ENCODE measurements around the gene SLC2A2. TPM values are rescaled to one million over a fixed set of nuclear protein-coding genes. Genes with fewer than 3 reads are reported as not detected.

Gene SLC2A2
- total RNA-seq, result under 1 TPM in 2 of 5 donors, not detected in 3; 0.16 to 0.29 TPM
- not detected for total RNA-seq (2013)
- 0 reads per million in 29 experiments for total RNA-seq

DNA sequence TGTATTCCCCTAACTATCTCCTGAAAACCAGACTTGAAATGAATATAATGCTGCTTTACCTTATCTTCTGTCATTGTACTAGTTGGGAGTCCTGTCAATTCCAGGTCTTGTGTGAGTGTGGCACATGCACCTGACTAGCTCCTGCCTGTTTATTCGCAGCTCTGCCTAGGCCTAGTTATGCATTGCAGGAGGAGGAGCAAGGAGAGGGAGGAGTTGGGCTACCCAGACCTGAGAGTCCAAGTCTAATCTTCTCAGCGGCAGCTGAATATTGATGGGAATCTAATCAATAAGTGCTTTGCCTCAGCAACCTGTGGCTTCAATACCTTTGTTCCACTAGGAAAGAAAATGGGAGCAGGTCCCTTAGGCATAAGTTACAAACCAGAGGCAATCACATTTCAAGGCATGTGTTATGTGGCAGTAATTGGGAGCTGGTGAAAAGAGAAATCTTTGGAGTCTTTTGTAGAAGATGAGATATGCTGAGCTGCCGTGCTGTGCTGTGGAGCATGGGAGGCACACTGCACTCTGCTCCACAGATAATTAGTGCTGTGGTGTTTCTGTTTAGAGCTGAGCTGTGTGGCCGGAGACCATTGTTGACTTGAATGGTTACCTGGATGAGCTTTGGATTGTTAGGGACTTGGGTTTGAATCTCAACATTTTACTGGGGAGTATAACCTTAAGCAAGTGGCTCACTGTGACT, at the start of gene SLC2A2:
Gene SLC2A2, minus strand, starts transcription at position 124 of the 697 bp plus-strand sequence. Its CDS starts 50 bp downstream, at position 74.
- no peak for ATAC-seq (replicated peaks in 1 of 4)
- H3K27ac ChIP-seq (ENCODE audit: low read length), result no peak within 1 kb of the TSS
- DNase-seq, result no peak
- no peak within 1 kb of the TSS for H3K4me3 Mint-ChIP-seq
- H3K27me3 Mint-ChIP-seq, result peaks cover 13 to 24% of the 10 kb centered on the region in 2 donors
- H3K27me3 ChIP-seq (replicated peaks in 1 of 2; ENCODE audit: control insufficient read depth in 2 of 2, extremely low read depth in 1 of 2, insufficient read depth in 2 of 2, low read length in 1 of 2), result peaks cover 0 to 16% of the 10 kb centered on the region in 2 experiments
- peaks cover 0 to 9% of the 10 kb centered on the region in 2 experiments for H3K4me1 ChIP-seq (ENCODE audit: control insufficient read depth in 1 of 2, extremely low read depth in 1 of 2, insufficient read depth in 2 of 2, low read length in 2 of 2)
- no peak within 1 kb of the TSS for H3K4me3 ChIP-seq (ENCODE audit: control insufficient read depth in 1 of 2, extremely low read depth in 1 of 2, low read length in 1 of 2)
- H3K36me3 Mint-ChIP-seq, result no peaks in the 10 kb centered on the region
- no peaks in the 10 kb centered on the region for H3K36me3 ChIP-seq (ENCODE audit: control insufficient read depth in 2 of 2, extremely low read depth in 1 of 2, insufficient read depth in 1 of 2, low read length in 1 of 2)
- no peaks in the 10 kb centered on the region for H3K9me3 ChIP-seq
- H3K4me1 Mint-ChIP-seq, result peaks cover 0 to 2% (median 0%) of the 10 kb centered on the region in 3 donors
- ChIA-PET POLR2A (interaction anchor here in 1 of 2 donors (0.6 kb wide), 1 partner anchor 757 kb away, joined by 4 read pairs; no protein-coding TSS in a partner anchor), CTCF (interaction anchor here in 1 of 2 donors (0.8 kb wide), 1 partner anchor 608 kb away, joined by 3 read pairs; no protein-coding TSS in a partner anchor)
- H3K27ac Mint-ChIP-seq, result no peak within 1 kb of the TSS
- 97% methylated on average over 3 of the region's 4 CpGs for WGBS (ENCODE audit: insufficient coverage)
- no peaks in the 10 kb centered on the region for H3K9me3 Mint-ChIP-seq

GRCh38 chr3:171072432-171072831, 45.9 kb upstream of the SLC2A2 start:
- ATAC-seq (replicated peaks in 1 of 4) (no peak), DNase-seq (no peak)
- H3K36me3 Mint-ChIP-seq, result peaks cover 78% of the 10 kb centered on the region
- H3K4me1 Mint-ChIP-seq, result no peaks in the 10 kb centered on the region
- Histone ChIP-seq H3K9me3 (no peaks in the 10 kb centered on the region), H3K27me3 (replicated peaks in 1 of 2; ENCODE audit: control insufficient read depth in 2 of 2, extremely low read depth in 1 of 2, insufficient read depth in 2 of 2, low read length in 1 of 2) (no peaks in the 10 kb centered on the region), H3K4me1 (ENCODE audit: control insufficient read depth in 1 of 2, extremely low read depth in 1 of 2, insufficient read depth in 2 of 2, low read length in 2 of 2) (no peaks in the 10 kb centered on the region), H3K27ac (ENCODE audit: low read length) (no peak overlapping the region), H3K36me3 (ENCODE audit: control insufficient read depth in 2 of 2, extremely low read depth in 1 of 2, insufficient read depth in 1 of 2, low read length in 1 of 2) (peaks cover 0 to 58% of the 10 kb centered on the region in 2 donors), H3K4me3 (ENCODE audit: control insufficient read depth in 1 of 2, extremely low read depth in 1 of 2, low read length in 1 of 2) (no peak overlapping the region)
- ChIA-PET CTCF (no interaction called here), POLR2A (no interaction called here)
- H3K9me3 Mint-ChIP-seq, result no peaks in the 10 kb centered on the region
- no peak overlapping the region for H3K4me3 Mint-ChIP-seq
- H3K27ac Mint-ChIP-seq, result no peak overlapping the region
- H3K27me3 Mint-ChIP-seq, result no peaks in the 10 kb centered on the region

GRCh38 chr3:171068658-171069057, 42.1 kb upstream of the SLC2A2 start:
- ChIA-PET CTCF (no interaction called here), POLR2A (no interaction called here)
- Mint-ChIP-seq H3K4me1 (no peaks in the 10 kb centered on the region), H3K36me3 (peaks cover 82% of the 10 kb centered on the region), H3K27ac (no peak overlapping the region), H3K4me3 (no peak overlapping the region), H3K27me3 (no peaks in the 10 kb centered on the region), H3K9me3 (no peaks in the 10 kb centered on the region)
- Histone ChIP-seq H3K4me3 (ENCODE audit: control insufficient read depth in 1 of 2, extremely low read depth in 1 of 2, low read length in 1 of 2) (no peak overlapping the region), H3K4me1 (ENCODE audit: control insufficient read depth in 1 of 2, extremely low read depth in 1 of 2, insufficient read depth in 2 of 2, low read length in 2 of 2) (no peaks in the 10 kb centered on the region), H3K27me3 (replicated peaks in 1 of 2; ENCODE audit: control insufficient read depth in 2 of 2, extremely low read depth in 1 of 2, insufficient read depth in 2 of 2, low read length in 1 of 2) (no peaks in the 10 kb centered on the region), H3K27ac (ENCODE audit: low read length) (no peak overlapping the region), H3K36me3 (ENCODE audit: control insufficient read depth in 2 of 2, extremely low read depth in 1 of 2, insufficient read depth in 1 of 2, low read length in 1 of 2) (peaks cover 0 to 74% of the 10 kb centered on the region in 2 donors), H3K9me3 (no peaks in the 10 kb centered on the region)
- 71% methylated on average over 1 of the region's 3 CpGs for WGBS (ENCODE audit: insufficient coverage)
- ATAC-seq (replicated peaks in 1 of 4) (no peak), DNase-seq (no peak)

GRCh38 chr3:171066206-171066605, 39.7 kb upstream of the SLC2A2 start:
- Histone ChIP-seq H3K27ac (ENCODE audit: low read length) (no peak overlapping the region), H3K4me1 (ENCODE audit: control insufficient read depth in 1 of 2, extremely low read depth in 1 of 2, insufficient read depth in 2 of 2, low read length in 2 of 2) (no peaks in the 10 kb centered on the region), H3K36me3 (ENCODE audit: control insufficient read depth in 2 of 2, extremely low read depth in 1 of 2, insufficient read depth in 1 of 2, low read length in 1 of 2) (peaks cover 3 to 83% of the 10 kb centered on the region in 2 donors), H3K27me3 (replicated peaks in 1 of 2; ENCODE audit: control insufficient read depth in 2 of 2, extremely low read depth in 1 of 2, insufficient read depth in 2 of 2, low read length in 1 of 2) (no peaks in the 10 kb centered on the region), H3K4me3 (ENCODE audit: control insufficient read depth in 1 of 2, extremely low read depth in 1 of 2, low read length in 1 of 2) (no peak overlapping the region), H3K9me3 (no peaks in the 10 kb centered on the region)
- no peaks in the 10 kb centered on the region for H3K4me1 Mint-ChIP-seq
- CTCF ChIA-PET, result no interaction called here
- no peak for ATAC-seq (replicated peaks in 1 of 4)
- WGBS (ENCODE audit: insufficient coverage), result no CpG with 5 or more reads among the region's 6 CpGs
- no peaks in the 10 kb centered on the region for H3K27me3 Mint-ChIP-seq
- peaks cover 78% of the 10 kb centered on the region for H3K36me3 Mint-ChIP-seq
- H3K9me3 Mint-ChIP-seq, result no peaks in the 10 kb centered on the region
- POLR2A ChIA-PET, result interaction anchor here in 1 of 2 donors (0.7 kb wide), 2 partner anchors 180 to 228 kb away, joined by 7 read pairs; no protein-coding TSS in a partner anchor
- no peak for DNase-seq
- no peak overlapping the region for H3K4me3 Mint-ChIP-seq
- H3K27ac Mint-ChIP-seq, result no peak overlapping the region

- peaks cover 3 to 85% of the 10 kb centered on the region in 2 donors for H3K36me3 ChIP-seq (ENCODE audit: control insufficient read depth in 2 of 2, extremely low read depth in 1 of 2, insufficient read depth in 1 of 2, low read length in 1 of 2)
- ATAC-seq (replicated peaks in 1 of 4) (no peak), DNase-seq (no peak)
- H3K9me3 Mint-ChIP-seq, result no peaks in the 10 kb centered on the region
- no peak overlapping the region for H3K4me3 Mint-ChIP-seq
- H3K36me3 Mint-ChIP-seq, result peaks cover 78% of the 10 kb centered on the region
- H3K27ac ChIP-seq (ENCODE audit: low read length), result no peak overlapping the region
- no peaks in the 10 kb centered on the region for H3K27me3 ChIP-seq (replicated peaks in 1 of 2; ENCODE audit: control insufficient read depth in 2 of 2, extremely low read depth in 1 of 2, insufficient read depth in 2 of 2, low read length in 1 of 2)
- no peaks in the 10 kb centered on the region for H3K27me3 Mint-ChIP-seq
- H3K4me1 ChIP-seq (ENCODE audit: control insufficient read depth in 1 of 2, extremely low read depth in 1 of 2, insufficient read depth in 2 of 2, low read length in 2 of 2), result no peaks in the 10 kb centered on the region
- no peak overlapping the region for H3K4me3 ChIP-seq (ENCODE audit: control insufficient read depth in 1 of 2, extremely low read depth in 1 of 2, low read length in 1 of 2)
- POLR2A ChIA-PET, result interaction anchor here in 1 of 2 donors (0.7 kb wide), 2 partner anchors 179 to 228 kb away, joined by 7 read pairs; no protein-coding TSS in a partner anchor
- CTCF ChIA-PET, result interaction anchor here in 1 of 2 donors (0.7 kb wide), 1 partner anchor 477 kb away, joined by 3 read pairs; no protein-coding TSS in a partner anchor
- H3K9me3 ChIP-seq, result no peaks in the 10 kb centered on the region
- no peaks in the 10 kb centered on the region for H3K4me1 Mint-ChIP-seq
- H3K27ac Mint-ChIP-seq, result no peak overlapping the region
- 100% methylated on average over 1 of the region's 1 CpG for WGBS (ENCODE audit: insufficient coverage)
These were observed 39.2 kb upstream of the SLC2A2 start for GRCh38 chr3:171065732-171066131.

- ATAC-seq (replicated peaks in 1 of 4), result no peak
- Histone ChIP-seq H3K4me1 (ENCODE audit: control insufficient read depth in 1 of 2, extremely low read depth in 1 of 2, insufficient read depth in 2 of 2, low read length in 2 of 2) (no peaks in the 10 kb centered on the region), H3K9me3 (no peaks in the 10 kb centered on the region), H3K27ac (ENCODE audit: low read length) (no peak overlapping the region), H3K4me3 (ENCODE audit: control insufficient read depth in 1 of 2, extremely low read depth in 1 of 2, low read length in 1 of 2) (no peak overlapping the region), H3K27me3 (replicated peaks in 1 of 2; ENCODE audit: control insufficient read depth in 2 of 2, extremely low read depth in 1 of 2, insufficient read depth in 2 of 2, low read length in 1 of 2) (no peaks in the 10 kb centered on the region), H3K36me3 (ENCODE audit: control insufficient read depth in 2 of 2, extremely low read depth in 1 of 2, insufficient read depth in 1 of 2, low read length in 1 of 2) (peaks cover 3 to 72% of the 10 kb centered on the region in 2 donors)
- CTCF ChIA-PET, result no interaction called here
- 100% methylated on average over 1 of the region's 2 CpGs for whole genome bisulfite sequencing (ENCODE audit: insufficient coverage)
- Mint-ChIP-seq H3K27me3 (no peaks in the 10 kb centered on the region), H3K4me1 (no peaks in the 10 kb centered on the region), H3K27ac (no peak overlapping the region), H3K36me3 (peaks cover 69% of the 10 kb centered on the region), H3K4me3 (no peak overlapping the region), H3K9me3 (no peaks in the 10 kb centered on the region)
- POLR2A ChIA-PET, result no interaction called here
- DNase-seq, result no peak
These were observed 37.9 kb upstream of the SLC2A2 start for GRCh38 chr3:171064461-171064860.
